Adrenal gland (tissue), 5 donors: ENCODE measurements around the gene ADAMTS4.

Experiments
- POLR2A ChIP-seq, 2 donors: fragments of 450-650 bp; IDR thresholded peaks; one replicate each; pipeline ENCODE4 v1.6.1; 2017; ENCODE audit warnings: antibody characterized with exemption in 2 of 2, mild to moderate bottlenecking in 2 of 2, moderate library complexity in 1 of 2
- TF ChIP-seq, protein P1 (sequence below), 6 experiments: fragments of 450-650 bp in 4 of 6; fragments of 200-600 bp in 2 of 6; sonication (generic) in 1 of 6; IDR thresholded peaks; 1 replicate in 5 of 6; 2 replicates in 1 of 6; pipeline versions ENCODE4 v1.5.1 to v1.8.0; 2016 to 2021; ENCODE audit warnings: antibody characterized with exemption in 6 of 6, mild to moderate bottlenecking in 2 of 6, moderate library complexity in 1 of 6
- donor health status: DM: no; HTN: no; CAD: no.

GRCh38 chr1:161145832-161146231 is 53.0 kb downstream of the ADAMTS4 start:
- TF ChIP-seq, protein P1, sequence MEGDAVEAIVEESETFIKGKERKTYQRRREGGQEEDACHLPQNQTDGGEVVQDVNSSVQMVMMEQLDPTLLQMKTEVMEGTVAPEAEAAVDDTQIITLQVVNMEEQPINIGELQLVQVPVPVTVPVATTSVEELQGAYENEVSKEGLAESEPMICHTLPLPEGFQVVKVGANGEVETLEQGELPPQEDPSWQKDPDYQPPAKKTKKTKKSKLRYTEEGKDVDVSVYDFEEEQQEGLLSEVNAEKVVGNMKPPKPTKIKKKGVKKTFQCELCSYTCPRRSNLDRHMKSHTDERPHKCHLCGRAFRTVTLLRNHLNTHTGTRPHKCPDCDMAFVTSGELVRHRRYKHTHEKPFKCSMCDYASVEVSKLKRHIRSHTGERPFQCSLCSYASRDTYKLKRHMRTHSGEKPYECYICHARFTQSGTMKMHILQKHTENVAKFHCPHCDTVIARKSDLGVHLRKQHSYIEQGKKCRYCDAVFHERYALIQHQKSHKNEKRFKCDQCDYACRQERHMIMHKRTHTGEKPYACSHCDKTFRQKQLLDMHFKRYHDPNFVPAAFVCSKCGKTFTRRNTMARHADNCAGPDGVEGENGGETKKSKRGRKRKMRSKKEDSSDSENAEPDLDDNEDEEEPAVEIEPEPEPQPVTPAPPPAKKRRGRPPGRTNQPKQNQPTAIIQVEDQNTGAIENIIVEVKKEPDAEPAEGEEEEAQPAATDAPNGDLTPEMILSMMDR (IDR thresholded peaks at IDR 0.05), result no peak
- no peak for TF ChIP-seq POLR2A (IDR thresholded peaks at IDR 0.05)
